Neural cell (in vitro differentiated cells): Measurements from ENCODE around the gene FMC1.

Source experiments
- CTCF ChIP-seq: fragments of 450-650 bp; IDR thresholded peaks from 2 replicates; pipeline ENCODE4 v1.5.1; 2014; ENCODE audit warnings: antibody characterized with exemption, mild to moderate bottlenecking, moderate library complexity; ENCODE audit not compliant: poor library complexity, severe bottlenecking
- EP300 ChIP-seq: fragments of 450-650 bp; conservative IDR thresholded peaks from 2 replicates; pipeline ENCODE4 v1.6.1; 2014; ENCODE audit warnings: antibody characterized with exemption, mild to moderate bottlenecking, moderate library complexity; ENCODE audit not compliant: poor library complexity, severe bottlenecking
- EZH2 ChIP-seq: fragments of 200-600, 300-800 bp; shearing (Covaris generic), sonication (generic); IDR thresholded peaks from 2 replicates; pipeline ENCODE4 v1.6.1; 2014; ENCODE audit warnings: antibody characterized with exemption, low read length, borderline replicate concordance, mild to moderate bottlenecking; ENCODE audit not compliant: insufficient read depth, poor library complexity, severe bottlenecking
- MXI1 ChIP-seq: fragments of 450-650 bp; conservative IDR thresholded peaks from 2 replicates; pipeline ENCODE4 v1.6.1; 2014; ENCODE audit warnings: antibody characterized with exemption, mild to moderate bottlenecking; ENCODE audit not compliant: poor library complexity, severe bottlenecking
- POLR2AphosphoS5 ChIP-seq: IDR thresholded peaks from 2 replicates; pipeline ENCODE4 v1.6.1; 2012
- RAD21 ChIP-seq: fragments of 450-650 bp; conservative IDR thresholded peaks from 2 replicates; pipeline ENCODE4 v1.6.1; 2014; ENCODE audit warnings: antibody characterized with exemption, mild to moderate bottlenecking, moderate library complexity
- REST ChIP-seq: IDR thresholded peaks from 2 replicates; pipeline ENCODE4 v1.6.1; 2012; ENCODE audit warnings: borderline replicate concordance
- SMC3 ChIP-seq: fragments of 450-650 bp; conservative IDR thresholded peaks from 2 replicates; pipeline ENCODE4 v1.6.1; 2014; ENCODE audit warnings: antibody characterized with exemption, mild to moderate bottlenecking, moderate library complexity; ENCODE audit not compliant: poor library complexity
- TAF1 ChIP-seq: IDR thresholded peaks from 2 replicates; pipeline ENCODE4 v1.6.1; 2012; ENCODE audit warnings: low read depth

- no peak for TF ChIP-seq CTCF
- no peak for TF ChIP-seq SMC3
- no peak for TF ChIP-seq REST
- no peak for TF ChIP-seq RAD21
- TF ChIP-seq POLR2AphosphoS5 = no peak
- no peak for TF ChIP-seq TAF1
- TF ChIP-seq EZH2 = no peak
- TF ChIP-seq MXI1 = no peak
- no peak for TF ChIP-seq EP300
These were observed 52.6 kb downstream of the FMC1 start for GRCh38 chr7:139393621-139394211.
